Measurements from ENCODE around the gene COX5A.
A peak's percentile ranks its signal among the peaks of the same experiment; 100 is the strongest.
"Not testable (repeated sequence)": the region's sequence is repeated elsewhere in the genome, so short reads cannot be mapped to it uniquely, and the experiment has no call there.

COX5A gene

DNA sequence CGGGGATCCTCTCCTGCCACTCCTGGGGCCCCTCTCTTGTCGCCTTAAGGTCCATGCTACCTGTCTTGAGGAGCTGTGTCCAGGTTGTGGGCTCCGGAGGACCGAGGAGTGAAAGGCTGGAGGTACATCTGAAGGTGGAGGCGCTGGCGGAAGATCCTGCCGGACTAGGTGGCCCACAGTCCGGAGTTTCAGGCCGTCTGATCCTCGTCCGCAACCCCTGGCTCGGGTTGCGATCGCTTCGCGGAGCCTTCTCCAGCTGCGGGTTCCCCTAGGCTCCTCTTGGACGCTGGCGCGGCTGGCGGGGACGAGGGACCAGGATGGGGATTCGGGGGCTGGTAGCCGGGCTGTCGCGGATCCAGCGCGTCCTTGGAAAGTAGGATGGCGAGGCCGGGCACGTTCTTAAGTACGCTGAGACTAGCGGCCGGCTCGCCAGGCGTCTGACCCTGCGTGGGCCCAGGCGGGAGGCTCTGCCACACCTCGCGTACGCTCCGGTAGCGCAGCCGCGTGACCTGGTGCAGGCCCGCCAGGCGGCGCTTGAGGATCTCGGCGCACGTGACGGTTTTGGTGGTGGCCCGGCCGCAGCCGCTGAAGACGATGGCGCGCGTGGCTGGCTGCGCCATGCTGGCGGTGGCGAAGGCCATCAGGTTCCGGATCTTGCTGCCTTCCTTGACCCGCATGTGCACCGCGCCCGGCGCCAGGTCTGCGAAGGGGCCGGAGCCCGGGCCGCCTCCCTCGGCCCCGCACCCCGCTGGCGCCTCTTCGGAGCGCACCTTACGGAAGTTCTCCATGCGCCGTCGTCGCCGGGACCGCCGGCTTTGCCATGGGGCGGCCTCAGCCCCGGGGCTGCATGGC lies 18.1 kb upstream of the COX5A start:
- DNase-seq (ENCODE audit: low spot score), result peak; percentile 91

DNA sequence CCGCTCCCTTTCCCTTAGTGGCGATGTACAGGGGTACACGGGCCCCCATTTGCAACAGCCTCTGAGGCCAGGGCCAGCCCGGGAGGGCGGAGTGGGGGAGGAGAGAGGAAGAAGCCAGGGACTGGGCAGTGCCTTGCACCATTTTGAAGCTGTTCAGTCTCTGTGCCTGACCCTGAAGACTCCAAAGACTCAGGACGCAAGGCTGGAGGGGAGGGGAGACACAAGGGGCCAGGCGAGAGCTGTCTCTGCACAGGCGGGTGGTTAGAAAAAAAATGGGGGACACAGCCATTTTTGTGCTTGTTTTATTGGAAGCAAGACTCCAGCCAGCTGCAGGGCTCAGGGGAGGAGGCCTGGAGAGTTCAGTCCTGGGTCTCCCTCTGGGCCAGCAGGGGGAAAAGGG lies 17.1 kb upstream of the COX5A start:
- DNase-seq (ENCODE audit: low spot score), result no peak

DNA sequence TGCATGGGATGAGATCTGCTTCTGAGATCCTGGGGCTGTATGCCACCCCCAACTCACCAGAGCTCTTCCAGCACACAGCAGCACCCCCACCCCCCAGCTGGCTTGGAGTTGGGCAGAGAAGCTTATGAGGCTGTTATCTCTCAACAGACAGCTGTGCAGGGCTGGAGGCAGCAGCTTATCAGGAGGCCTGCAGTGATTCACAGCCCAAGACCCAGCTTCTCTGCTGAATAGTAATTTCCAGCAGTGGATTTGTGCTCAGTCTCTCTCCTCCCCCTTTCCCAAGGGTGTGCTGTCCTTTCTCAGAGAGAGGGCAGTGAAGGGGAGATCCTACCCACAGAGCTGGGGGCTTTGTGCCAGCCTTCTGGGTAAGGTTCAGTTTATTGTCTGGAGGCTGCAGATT lies 16.6 kb upstream of the COX5A start:
- DNase-seq (ENCODE audit: low spot score), result no peak

DNA sequence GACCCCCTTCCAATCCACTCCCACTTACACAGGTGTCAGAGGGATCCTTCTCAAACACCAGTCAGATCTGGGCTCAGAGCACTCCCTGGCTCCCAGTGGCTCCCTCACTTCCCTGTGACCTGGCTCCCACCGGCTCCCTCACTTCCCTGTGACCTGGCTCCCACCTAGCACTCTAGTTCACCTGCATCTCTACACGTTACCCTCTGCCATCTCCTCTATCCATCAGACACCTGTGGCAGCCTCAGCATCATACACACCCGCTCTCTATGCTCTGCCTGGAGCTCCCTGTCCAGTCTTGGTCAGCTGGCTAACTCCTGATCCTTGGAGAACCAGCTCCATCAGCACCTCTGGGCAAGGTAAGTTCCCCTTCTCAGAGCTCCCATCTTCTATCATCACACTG lies 13.1 kb upstream of the COX5A start:
- no peak for DNase-seq (ENCODE audit: low spot score)

DNA sequence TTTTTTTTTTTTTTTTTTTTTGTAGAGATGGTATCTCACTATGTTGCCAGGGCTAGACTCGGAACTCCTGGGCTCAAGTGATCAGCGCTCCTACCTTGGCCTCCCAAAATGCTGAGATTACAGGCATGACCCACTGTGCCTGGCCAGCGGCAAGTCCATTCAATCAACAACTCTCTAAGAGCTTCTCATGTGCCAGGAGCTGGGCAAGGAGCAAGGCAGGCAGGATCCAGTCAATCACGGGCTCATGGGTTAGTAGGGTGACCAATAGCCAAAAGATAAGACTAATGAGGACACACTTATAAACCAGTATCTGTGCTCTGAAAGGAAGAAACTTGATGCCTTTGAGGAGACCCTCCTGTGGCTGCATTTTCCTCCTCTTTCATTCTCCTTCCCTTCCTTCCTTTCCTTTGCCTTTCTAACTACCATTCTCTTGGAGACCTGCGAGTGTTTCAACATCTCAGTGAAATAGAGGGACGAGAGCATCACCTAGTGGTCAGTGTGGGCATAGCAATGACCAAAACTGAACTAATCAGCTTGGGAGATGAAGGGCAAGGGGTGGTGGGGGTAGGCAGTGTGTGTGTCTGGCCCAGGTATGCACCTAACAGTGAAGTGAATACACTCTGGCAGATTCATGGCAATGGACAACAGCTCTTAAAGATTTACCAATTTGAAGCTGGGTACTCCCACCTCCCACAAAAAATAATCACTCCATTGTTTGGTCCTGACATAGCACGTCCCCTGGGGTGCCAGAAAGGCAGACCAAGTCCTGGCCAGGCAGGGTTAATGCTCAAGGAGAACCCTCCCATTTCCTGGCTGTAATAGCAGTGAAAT lies 12.4 kb upstream of the COX5A start:
- DNase-seq (ENCODE audit: low spot score), result peak; percentile 74

DNA sequence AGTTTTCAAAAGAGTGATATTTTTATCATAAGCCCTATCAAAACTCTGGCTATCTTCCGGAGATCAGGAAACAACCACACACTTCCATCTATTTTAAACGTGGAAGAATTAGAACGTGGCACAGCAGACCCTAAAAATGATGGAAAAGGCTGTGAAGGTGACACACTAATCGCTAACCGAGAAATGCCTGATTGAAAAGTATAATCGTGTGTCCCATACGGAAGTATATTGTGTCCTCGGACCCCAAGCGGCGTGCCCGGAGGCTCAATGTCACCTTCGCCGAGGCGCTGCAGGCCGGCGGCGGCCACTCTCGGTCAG lies 642 bp downstream of the COX5A start:
- DNase-seq (ENCODE audit: low spot score), result no peak

DNA sequence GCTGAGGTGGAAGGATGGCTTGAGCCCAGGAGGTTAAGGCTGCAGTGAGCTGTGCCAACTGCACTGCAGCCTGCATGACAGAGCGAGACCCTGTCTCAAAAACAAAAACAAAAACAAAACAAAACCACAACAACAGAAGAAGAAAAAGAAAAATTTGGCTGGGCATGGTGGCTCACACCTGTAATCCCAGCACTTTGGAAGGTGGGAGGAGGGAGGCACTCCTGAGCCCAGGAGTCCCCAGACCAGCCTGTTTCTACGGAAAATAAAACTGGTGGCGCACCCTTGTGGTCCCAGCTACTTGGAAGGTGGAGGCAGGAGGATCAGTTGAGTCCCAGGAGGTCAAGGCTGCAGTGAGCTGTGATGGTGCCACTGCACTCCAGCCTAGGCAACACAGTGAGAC lies 2.7 kb downstream of the COX5A start:
- DNase-seq (ENCODE audit: low spot score), result not testable (repeated sequence)

DNA sequence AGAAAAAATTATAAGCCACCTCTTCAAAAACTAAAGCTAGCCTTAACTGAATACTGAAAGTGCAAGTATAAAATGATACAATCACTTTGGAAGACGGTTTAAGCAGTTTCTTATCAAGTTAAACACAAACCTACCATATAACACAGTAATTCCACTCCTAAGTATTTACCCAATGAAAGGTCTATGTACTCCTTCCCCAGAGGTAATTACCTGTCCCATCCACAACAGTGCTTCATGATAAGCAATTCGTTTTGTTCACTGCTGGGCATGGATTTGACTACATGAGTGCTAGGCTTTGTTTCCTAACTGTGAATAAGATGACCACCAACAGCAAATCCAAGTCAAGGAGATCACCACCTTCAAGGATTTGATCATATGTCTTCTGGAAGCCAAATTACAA lies 4.3 kb downstream of the COX5A start:
- DNase-seq (ENCODE audit: low spot score), result no peak

DNA sequence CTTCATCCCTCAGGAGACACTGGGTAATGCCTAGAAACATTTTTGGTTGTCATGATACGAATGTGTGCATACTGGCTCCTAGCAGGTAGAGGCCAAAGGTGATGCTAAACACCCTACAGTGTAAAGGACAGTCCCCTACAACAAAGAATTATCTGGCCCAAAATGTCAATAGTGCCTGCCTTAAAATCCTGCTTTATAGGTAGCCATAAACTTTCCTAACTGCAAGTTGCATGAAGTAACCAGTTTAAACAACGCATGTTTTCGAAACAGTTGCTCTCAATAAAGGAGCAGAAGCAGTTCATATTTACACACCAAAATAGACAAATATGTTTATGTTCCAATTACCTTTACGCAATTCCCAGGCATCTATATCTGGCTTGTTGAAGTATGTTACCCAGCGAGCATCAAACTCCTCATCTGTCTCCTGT lies 9.1 kb downstream of the COX5A start:
- no peak for DNase-seq (ENCODE audit: low spot score)

DNA sequence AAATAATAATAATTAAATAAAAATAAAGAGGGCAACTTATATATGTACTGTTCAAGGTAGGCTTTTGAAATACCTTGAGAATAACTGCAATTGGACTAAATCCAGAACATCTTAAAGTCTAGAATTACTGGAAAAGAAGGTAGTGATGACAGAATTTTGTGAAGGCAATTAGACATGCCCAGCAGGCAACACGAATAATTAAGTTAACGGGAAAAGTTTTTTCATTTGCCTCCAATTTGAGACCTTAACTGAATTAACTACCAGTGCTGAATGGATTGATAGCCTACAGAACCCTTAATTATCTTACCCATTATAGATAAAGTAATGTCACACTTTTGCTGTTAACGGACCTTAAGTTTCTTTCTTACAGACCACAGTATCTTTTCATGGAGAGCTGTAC lies 13.3 kb downstream of the COX5A start:
- DNase-seq (ENCODE audit: low spot score), result no peak

DNA sequence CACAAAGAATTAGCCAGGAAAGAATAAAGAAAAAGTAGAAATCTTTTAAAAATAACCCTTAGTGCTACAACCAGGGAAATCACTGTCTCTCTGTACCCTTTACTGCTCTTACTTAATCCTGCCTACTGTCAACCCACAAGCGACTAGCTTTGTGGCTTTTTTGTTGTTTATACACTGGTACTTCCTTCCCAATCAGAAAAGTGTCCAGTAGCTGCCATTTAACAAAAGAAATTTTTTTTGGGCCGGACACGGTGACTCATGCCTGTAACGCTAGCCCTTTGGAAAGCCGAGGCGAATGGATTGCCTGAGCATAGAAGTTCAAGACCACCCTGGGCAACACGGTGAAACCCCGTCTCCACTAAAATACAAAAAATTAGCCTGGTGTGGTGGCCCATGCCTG lies 17.4 kb downstream of the COX5A start:
- DNase-seq (ENCODE audit: low spot score), result no peak

DNA sequence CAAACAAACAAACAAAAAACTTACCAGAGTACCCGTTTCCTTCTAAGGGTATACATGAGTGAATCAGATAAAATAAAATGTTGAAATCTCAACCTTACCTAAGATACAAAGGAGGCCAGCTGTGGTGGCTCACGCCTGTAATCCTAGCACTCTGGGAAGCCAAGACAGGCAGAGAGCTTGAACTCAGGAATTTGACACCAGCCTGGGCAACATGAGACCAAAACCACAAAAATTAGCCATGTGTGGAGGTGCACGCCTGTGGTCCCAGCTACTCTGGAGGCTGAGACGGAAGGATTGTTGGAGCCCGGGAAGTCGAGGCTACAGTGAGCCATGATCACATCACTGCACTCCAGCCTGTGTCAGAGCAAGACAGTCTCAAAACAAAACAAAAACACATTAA lies 20.2 kb downstream of the COX5A start:
- DNase-seq (ENCODE audit: low spot score), result no peak

DNA sequence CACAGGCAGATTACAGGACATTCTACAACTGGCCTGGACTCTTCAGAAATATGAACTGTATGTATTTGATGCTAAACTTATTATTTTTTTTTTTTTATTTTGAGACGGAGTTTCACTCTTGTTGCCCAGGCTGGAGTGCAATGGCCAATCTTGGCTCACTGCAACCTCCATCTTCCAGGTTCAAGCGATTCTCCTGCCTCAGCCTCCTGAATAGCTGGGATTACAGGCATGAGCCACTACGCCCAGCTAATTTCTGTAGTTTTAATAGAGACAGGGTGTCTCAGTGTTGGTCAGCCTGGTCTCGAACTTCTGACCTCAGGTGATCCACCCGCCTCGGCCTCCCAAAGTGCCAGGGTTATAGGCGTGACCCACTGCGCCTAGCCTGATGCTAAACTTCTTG lies 24.1 kb downstream of the COX5A start:
- DNase-seq (ENCODE audit: low spot score), result not testable (repeated sequence)

DNA sequence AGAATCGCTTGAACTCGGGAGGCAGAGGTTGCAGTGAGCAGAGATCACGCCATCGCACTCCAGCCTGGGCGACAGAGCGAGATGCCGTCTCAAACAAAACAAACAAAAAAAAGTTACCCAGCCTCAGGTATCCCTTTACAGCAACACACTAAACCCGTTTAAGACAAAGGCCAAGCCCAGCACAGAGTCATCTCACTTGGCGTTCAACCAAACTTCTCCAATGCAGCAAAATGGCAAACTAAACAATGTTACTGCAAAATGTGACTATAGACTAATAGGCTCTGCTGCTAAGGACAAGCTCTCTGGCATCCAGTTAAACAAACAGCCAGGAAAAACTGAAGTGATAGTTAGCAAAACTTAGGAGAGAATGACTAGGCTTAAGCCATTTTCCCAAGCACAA lies 24.8 kb downstream of the COX5A start:
- DNase-seq (ENCODE audit: low spot score), result no peak

DNA sequence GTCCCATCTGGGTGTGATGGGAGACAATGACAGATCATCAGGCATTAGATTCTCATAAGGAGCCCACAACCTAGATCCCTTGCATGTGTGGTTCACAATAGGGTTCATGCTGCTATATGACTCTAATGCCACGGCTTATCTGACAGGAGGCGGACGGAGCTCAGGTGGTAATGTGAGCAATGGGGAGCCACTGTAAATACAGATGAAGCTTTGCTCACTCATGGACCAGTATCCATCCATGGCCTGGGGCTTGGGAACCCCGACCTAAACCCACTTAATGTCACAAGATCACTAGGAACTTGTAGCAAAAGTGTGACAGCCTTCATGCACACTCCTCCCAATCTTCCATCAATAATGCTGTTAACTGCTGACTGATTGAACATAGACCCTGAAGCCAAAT lies 29.2 kb downstream of the COX5A start:
- DNase-seq (ENCODE audit: low spot score), result no peak

DNA sequence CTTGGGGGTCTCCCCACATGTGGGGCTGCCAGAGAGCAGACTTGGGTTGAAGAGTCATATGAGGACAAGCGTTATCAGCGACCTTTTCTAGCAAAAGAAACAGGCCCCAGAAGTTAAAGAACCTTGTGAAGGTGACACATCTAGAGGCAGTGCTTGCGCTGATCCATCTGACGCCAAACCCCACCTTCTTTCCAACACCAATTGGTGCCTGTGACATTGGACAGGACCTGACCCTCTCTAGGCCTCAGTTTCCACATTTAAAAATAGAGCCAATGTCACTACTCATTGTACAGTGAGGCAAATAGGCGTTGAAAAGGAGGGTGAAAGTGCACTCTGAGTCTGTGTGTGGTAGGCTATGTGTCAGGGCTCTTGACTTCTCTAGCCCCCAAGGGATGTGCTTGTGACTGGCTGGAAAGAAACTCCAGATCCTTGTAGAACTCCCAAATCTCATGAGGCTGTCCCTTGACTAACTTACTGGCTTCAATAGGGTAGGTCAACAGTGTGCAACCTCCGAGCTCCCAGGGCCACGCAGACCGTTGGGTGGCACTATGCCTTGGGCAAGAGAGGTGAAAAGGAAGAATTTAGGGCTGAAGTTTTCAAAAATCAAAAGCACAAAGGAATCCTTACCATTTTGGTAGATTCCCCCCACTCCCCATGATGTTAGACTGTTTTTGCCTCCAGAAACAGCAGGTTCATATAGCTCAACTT lies 30.6 kb downstream of the COX5A start:
- no peak for DNase-seq (ENCODE audit: low spot score)

DNA sequence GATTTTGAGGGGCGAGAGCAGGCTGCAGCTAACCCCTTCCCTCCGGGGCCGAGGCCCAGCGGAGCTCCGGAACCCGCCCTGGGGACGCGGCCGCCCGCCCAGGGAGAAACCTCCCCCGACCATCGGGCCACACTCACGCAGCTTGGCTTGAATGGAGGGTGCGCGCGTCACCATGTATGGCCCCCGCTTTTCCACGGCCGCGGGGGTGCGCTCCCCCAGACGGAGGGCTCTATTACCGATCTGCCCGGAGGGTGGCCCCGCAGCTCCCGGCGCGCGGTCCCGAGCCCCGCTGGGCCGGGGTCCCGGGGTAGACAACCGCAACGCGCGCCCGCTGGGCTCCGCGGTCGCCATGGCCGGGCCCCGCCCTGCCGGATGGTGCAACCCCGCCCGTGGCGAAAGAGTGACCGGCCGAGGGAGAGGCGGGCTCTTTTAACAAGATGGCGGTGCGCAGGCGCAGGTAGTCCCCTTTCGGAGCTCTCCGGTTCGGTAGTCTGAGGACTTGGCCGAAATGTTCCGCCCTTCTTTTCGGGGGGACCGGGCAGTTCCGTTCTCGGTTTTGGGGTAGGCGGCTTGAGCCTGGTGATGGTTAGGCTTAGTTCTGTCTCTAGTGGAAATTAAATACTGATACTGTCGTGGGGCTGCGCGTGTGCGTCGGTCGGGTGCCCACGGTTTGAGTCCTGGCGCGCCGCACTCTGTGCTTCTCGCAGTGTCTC lies 31.3 kb downstream of the COX5A start, which contains the start of gene FAM219B:
TSS of gene FAM219B (minus strand) at position 402 of the 713 bp plus-strand sequence. CDS start at position 351, 51 bp downstream.
- DNase-seq (ENCODE audit: low spot score), result peak; percentile 96

DNA sequence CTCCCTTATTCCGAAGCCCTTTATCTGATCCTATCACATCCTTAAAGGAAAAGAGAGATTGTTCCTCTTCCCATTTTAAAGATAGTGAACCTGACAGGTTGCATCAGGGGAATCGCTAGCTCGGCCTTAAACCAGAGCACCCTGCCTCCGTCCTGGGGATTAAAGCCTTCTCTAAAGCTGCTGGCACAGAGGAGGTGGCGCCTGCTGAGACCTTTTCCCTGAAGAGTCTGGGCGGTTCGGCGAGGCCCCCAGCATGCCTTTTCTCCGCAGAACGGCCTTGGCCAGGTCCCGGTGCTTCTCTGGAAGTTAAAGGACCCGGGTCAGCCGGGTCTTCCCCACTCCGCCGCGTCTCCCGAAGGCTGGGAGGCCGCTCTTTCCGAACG lies 31.8 kb downstream of the COX5A start:
- peak; percentile 37 for DNase-seq (ENCODE audit: low spot score)

DNA sequence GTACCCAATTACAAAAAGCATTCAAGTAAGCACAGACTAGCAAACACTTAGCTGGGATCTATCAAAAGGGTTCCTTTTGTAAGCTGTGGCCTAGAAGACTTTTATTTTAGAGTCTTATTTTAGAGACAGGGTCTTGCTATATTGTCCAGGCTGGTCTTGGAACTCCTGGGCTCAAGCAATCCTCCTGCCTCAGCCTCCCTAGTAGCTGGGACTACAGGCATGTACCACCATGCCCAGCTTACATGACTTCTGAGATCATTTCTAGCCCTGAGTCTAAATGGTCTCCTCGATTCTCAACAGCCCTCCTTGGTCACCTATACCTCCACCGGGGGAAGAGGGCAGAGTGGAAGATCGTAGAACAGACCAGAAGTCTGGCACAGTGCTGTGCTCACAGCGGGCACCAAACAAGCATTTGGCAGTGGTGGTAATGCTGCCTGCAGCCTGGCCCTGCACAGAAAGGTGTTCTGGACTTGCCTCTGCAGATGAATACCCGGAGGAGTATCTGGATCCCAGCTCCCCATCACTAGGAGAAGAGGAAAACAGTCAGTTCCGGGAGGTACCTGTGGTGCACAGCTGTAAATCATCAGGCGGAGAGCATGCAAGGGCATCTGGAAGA lies 33.6 kb downstream of the COX5A start:
- DNase-seq (ENCODE audit: low spot score), result no peak

DNA sequence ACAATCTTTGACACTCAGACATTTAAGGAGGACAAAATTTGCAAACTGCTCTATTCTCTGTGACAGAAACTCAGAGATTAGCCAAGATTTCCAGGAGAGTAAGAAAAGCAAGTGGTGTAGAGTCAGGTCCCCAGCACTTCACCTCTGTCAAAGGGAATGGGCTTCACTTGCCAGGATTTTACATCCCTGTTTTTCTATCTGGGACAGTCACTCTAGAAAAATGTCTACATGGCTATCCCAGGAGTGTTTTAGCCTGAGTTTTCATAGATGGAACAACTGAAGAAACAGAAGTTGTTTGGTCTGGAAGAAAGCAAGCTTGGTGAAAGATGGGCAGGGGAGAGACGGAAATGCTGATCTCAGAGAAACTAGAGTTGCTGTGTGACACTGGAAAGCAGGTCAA lies 34.2 kb downstream of the COX5A start:
- no peak for DNase-seq (ENCODE audit: low spot score)

DNA sequence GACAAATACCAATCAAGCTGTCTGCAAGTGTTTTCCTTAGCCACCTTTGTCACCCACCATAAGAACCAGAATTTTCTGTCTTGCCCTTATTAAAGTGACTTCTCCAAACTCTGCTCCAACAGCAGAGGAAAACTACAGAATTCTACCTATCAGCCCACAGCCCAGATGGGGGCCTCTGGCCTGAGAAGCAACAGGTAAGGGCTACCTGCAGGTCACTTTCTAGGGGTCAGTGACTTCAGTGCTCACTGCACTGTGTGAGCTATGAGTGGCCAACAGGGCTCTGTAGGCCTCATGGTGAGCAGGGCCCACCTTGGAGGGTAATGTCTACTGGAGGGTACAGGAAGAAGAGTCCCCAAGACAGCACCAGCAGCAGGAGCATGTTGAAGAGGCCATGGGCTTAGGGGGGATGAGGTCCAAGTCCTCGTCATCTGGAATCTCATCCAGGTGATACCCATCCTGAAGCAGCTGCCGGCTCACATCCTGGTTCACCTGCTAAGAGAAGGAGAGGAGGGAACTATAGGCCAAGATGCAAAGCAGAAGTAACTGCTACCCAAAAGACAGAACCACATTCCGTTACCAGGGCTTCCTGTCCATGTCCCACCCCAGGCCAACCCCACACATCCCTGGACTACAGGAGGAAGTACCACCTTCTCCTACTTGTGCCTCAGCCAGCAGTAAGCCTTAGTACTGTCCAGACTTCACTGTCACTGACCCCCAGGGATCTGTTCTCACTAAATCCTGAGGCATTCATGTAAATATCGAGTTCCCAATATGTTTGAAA lies 35.4 kb downstream of the COX5A start:
- no peak for DNase-seq (ENCODE audit: low spot score)
